Stimulated activated CD8-positive, alpha-beta memory T cell treated with anti-CD3 and anti-CD28 coated beads, Interleukin-7, amount 100 ng/mL, for 24 hours (primary cell): Measurements from ENCODE around the gene ARL11.

Experiments
- DNase-seq: peaks from one replicate; pipeline ENCODE4 v3.0.0-alpha.2; 2020; ENCODE audit warnings: low read depth

Gene ARL11

GRCh38 chr13:49615836-49616675 is 12.3 kb upstream of the ARL11 start:
- DNase-seq: no peak

GRCh38 chr13:49616676-49617065 is 11.6 kb upstream of the ARL11 start:
- DNase-seq: no peak

- no peak for DNase-seq
Observed at GRCh38 chr13:49620170-49620621, 8.1 kb upstream of the ARL11 start.

- no peak for DNase-seq
Observed at GRCh38 chr13:49622174-49622946, 5.9 kb upstream of the ARL11 start.

- DNase-seq: no peak
Observed at GRCh38 chr13:49624229-49624628, 4.1 kb upstream of the ARL11 start.

GRCh38 chr13:49625392-49626079 is 2.8 kb upstream of the ARL11 start:
- no peak for DNase-seq

GRCh38 chr13:49629196-49629938 is 1.1 kb downstream of the ARL11 start:
- DNase-seq: no peak

- DNase-seq: no peak
Observed at GRCh38 chr13:49629947-49630346, 1.6 kb downstream of the ARL11 start.

- no peak for DNase-seq
Observed at GRCh38 chr13:49630580-49630979, 2.3 kb downstream of the ARL11 start.

GRCh38 chr13:49632156-49632555 is 3.8 kb downstream of the ARL11 start:
- no peak for DNase-seq

GRCh38 chr13:49633710-49634109 is 5.4 kb downstream of the ARL11 start:
- no peak for DNase-seq

GRCh38 chr13:49635599-49636433 is 7.5 kb downstream of the ARL11 start:
- no peak for DNase-seq

- no peak for DNase-seq
Observed at GRCh38 chr13:49636705-49637104, 8.4 kb downstream of the ARL11 start.

GRCh38 chr13:49638030-49638743 is 9.9 kb downstream of the ARL11 start:
- no peak for DNase-seq

GRCh38 chr13:49638744-49639072 is 10.4 kb downstream of the ARL11 start:
- DNase-seq: no peak

- no peak for DNase-seq
Observed at GRCh38 chr13:49641801-49642291, 13.5 kb downstream of the ARL11 start.

- no peak for DNase-seq
Observed at GRCh38 chr13:49643035-49643646, 14.8 kb downstream of the ARL11 start.

GRCh38 chr13:49645451-49645850 is 17.1 kb downstream of the ARL11 start:
- no peak for DNase-seq

- no peak for DNase-seq
Observed at GRCh38 chr13:49646688-49647087, 18.4 kb downstream of the ARL11 start.
